HG03280 (cell line): Measurements from ENCODE around the gene QSOX1.

ENCODE experiments used
- ATAC-seq: cut with Tn5 transposase; IDR thresholded peaks from one replicate; pipeline ENCODE4 v1.9.1; 2021; ENCODE audit warnings: mild to moderate bottlenecking, moderate library complexity; ENCODE audit not compliant: unreplicated experiment

The QSOX1 gene

GRCh38 chr1:180150982-180151381 is 3.7 kb upstream of the QSOX1 start:
- no peak for ATAC-seq

- ATAC-seq = no peak
Measured at GRCh38 chr1:180151508-180151907, 3.2 kb upstream of the QSOX1 start.

DNA sequence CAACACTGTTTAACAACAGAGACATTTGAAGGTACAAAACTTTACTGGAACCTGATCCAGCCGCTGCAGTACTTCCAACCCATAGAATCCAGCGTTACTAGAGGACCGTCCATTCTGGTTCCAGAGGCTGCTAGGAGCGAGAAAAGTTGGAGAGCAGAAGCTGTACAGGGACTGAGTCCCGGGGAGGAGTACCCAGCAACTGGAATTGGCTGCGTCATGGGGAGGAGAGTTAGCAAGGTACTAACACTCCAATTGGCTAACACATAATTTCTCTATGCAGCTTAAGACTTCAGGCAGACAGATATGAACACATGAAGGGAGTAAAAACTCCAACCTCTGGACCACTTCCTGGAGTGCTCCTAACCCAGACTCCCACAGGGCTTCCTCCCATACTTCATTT is 2.1 kb upstream of the QSOX1 start:
- ATAC-seq = no peak

- ATAC-seq = no peak
Measured at GRCh38 chr1:180153032-180153431, 1.6 kb upstream of the QSOX1 start.

DNA sequence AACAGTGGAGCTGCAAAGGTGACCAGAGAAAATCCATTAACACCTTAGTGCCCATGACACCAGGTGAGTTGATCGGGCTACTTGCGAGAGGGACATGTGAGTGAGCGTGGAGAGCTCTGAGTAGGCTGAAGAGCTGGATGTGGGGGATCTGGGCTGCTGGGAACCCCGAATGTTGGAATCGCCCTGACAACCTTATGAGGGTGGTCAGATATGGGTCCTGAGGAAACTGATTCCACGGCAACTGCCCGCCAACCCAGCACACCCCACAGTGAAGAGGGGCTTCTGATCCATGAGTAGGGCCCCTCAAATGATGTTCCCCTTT is 705 bp upstream of the QSOX1 start:
- ATAC-seq = no peak

DNA sequence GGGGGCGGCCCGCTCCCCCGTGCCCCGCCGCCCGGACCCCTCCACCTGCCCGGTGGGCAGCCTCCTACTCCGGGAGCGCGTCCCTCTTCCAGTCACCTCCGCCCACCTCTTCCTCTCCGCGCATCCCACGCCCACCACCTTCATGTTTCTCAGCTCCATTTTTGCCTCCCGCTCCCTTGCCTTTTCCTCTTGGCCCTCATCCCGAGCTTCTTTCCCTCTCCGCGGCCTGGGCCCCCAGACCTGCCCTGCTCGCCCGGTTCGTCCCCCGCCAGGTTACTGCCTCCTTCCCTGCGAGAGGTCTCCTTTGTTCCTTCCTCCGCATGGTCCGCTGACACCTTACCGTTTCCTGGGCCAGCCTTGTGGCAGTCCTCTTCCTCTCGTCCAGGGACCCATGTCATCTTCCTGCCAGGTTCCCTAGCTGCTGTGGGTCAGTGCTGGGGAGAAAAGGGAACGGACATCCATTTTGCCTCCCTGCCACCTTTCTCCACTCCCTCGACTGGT is 563 bp downstream of the QSOX1 start:
- no peak for ATAC-seq

DNA sequence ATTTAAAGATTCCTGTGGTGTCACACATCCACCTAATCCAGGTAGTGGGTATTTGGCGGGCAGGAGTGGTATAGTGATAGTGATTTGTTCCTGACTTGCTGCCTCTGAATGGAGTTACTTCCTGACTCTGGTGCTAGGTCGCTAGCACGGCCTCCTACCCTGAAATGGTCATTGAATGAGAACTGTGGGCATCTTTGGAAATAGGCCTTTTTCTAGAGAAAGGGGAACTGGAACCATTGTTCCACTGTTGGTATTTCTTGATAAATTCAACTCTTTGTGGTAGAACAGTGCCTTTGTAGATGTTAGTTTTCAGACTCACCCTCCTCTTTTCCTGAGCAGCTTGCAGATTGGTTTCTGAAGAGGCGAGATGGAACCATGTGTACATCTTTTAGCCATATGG is 1.5 kb downstream of the QSOX1 start:
- no peak for ATAC-seq

- ATAC-seq = no peak
Measured at GRCh38 chr1:180156631-180157091, 2.0 kb downstream of the QSOX1 start.

- no peak for ATAC-seq
Measured at GRCh38 chr1:180157108-180157507, 2.4 kb downstream of the QSOX1 start.

DNA sequence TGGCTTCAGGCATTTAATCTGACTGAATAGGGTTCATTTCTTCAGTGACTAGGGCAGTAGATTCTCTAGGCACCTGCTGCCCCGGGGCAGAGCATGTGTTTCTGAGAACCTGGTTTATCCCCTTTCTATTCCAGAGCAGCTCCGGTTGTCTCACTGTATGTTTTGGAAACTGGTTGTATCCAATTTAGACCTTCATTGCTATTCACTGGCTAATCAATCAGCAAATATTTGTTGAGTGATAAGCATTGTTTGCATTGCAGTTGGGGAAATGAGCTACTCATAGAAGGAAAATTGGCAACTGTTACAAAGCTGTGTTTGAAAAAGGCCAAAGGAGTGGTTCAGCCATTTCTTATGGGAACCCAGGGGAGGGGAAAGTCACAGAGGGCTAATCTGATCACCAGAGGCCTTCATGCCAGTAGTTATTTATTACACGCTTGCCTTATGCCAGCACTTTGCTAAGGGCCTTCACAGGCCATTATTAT is 2.9 kb downstream of the QSOX1 start:
- no peak for ATAC-seq

DNA sequence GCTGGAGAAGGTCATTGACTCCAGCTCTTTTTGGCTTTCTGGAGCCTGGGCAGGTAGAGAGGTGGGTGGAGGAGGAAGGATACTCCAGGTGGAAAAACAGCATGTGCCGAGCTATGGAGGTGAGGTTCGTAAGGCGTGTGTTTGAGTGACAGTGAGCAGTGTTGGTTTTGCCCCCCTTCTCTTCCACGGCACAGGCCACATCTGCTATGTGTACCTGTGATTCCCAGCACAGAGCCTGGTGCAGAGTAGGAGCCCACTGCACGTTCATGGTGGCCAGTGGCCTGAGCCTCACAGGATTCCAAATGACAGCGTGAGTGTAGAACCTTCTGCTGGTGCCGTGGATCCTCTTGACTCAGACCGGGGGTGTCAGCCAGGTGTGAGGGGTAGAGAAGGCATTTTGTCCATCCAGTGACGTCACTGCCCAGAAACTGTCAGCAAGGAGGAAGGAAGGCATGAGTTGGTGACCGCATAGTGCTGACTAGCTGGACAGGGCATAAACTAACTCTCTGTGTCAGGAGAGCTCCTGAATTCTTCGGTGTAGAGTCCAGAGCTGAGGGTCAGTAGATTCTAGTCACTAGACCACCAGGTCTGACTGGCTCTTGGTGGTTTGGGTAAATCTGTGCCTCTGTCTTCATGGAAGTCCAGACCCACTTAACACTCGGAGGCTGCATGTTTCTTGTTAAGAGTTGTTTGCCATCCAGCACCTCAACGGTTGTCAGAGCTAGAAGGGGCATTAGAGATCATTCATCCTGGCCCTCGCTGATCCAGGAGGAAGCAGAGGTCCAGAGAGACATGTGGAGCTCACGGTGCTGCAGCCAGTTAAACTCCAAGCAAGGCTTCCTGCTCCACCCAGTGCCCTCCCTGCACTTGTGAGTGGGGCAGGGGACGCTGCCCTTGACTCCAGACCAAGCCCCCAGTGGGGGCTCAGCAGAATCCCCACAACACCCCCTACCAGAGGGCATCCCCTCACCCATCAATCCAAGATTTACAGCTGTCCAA is 3.8 kb downstream of the QSOX1 start:
- ATAC-seq = no peak

DNA sequence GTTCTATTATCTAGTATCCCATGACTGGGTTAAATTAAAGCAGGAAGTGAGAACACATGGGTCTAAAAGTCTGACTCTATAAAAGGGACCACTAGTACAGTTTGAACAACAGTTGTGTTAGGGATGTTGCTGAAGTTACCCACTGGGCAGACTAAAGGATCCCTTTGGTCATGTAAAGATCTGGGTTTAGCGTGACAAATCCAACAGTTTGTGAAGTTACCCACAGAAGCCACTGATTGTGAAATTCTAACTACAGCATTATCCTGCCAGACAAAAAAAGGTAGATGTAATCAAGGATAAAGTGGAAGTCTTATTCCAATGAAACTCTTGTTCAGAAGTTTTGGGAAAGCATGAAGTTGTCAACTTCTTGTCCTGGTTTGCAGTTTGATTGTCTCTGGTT is 5.7 kb downstream of the QSOX1 start:
- no peak for ATAC-seq

GRCh38 chr1:180163041-180163440 is 8.4 kb downstream of the QSOX1 start:
- ATAC-seq = no peak

GRCh38 chr1:180165096-180165495 is 10.4 kb downstream of the QSOX1 start:
- no peak for ATAC-seq

DNA sequence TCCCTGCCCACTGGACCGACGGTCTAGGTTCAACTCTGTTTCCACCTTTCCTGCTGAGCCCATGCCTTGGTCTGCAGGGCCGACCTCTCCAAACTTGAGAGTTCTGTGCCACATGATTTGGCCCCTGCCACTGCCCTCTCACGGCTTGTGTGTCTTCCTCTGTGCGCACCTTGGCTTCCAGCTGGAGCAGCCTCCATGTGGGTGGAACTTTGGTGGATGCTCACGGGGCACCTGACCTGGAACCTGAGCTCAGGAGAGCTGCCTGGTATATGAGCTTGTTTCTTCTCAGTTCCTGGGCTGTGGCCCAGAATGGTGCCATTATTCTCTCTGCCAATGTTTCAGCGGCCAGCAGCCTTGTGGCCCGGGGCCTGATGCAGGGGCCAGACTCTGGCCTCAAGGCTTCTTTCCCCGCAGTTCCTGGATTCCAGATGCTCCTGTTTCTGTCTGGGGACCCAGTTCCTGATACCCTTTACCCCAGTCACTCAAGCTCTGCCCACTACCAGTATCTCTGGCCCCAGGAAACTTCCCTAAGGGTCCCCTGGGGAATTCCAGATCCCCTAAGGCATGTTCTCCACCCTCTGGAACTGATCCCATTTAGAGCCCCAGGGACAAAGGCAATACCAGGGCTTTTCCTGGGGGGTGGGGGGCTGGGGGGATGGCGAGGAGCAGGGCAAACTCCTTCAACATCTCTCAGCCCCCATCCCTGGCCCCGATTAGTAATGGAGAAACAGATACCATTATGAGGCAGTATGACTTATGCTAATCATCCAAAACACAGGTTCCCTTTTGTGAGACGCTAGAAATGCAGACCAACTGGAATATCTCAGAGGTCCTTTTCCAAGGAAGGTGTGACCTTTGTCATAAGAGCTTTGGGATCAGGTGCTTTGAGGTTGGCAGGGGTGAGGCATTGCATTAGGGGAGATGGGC is 11.1 kb downstream of the QSOX1 start:
- ATAC-seq = no peak

GRCh38 chr1:180166436-180166800 is 11.7 kb downstream of the QSOX1 start:
- no peak for ATAC-seq

DNA sequence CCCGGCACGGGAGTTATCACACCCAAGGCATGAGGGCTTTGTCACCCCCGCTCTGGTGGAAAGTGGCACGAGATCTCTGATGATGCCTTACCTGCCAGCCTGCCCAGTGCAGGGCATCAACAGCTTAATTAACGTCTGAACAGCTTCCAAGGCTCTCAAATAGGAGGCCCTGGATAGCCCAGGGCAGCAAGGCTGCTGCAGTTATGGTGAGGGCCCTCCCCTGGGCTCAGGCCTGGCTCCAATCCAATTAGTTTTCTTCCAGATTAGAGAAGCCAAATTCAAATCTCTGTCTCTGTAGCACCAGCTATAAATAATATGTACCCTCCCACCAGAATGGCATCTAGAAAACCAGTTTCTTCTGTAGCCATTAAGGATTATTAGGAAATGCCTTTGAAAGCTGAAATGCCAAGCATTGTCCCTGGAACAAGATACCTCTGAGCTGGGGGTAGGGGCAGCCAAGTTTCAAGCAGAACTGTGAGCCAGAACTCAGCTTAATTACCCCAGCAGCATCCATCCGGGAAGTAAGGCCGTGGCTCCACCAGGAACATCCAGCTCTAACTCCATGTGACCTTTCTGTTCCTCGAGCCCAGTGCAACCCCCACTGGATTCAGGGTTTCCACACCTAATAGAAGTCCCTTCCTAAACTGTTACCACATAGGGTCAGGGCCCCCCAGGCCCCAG is 12.5 kb downstream of the QSOX1 start:
- no peak for ATAC-seq

DNA sequence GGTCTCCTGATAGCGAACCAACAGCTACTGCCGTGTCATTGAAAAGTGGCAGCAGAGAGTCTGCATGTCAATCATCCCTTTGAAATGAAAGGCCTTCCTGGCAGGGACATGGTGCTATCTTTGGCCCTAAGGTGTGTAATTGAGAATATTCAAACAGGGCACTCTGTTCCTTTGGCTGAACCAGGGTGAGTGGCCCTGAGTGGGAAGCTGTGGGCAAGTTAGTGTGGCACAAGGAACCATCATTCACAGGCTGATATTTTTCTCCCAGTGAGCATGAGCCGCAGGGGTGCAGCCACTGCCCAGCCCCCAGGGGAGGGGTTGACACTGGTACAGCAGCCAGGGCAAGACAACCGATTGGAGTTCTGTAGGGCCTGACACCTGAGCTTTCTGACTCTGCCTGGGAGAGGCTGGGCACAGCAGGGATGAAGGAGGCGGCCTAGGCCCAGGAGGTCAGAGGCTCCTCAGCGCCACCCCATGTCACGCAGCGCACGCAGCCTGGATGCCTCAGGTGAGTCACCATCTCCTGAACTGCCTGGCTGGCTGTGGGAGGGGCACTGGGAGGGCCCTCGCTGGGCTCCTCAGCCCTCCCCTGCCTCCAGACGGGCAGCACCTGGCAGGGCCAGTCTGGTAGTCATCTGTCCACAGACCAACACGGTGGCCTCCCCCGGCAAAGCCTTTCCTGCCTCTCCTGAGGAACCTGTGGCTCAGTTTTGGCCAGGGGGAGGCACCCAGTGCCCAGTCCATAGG is 13.2 kb downstream of the QSOX1 start:
- ATAC-seq = no peak

- peak; percentile 80 for ATAC-seq
Measured at GRCh38 chr1:180168786-180169639, 14.3 kb downstream of the QSOX1 start.
